ENCODE results near the gene NT5DC1.

The NT5DC1 gene

DNA sequence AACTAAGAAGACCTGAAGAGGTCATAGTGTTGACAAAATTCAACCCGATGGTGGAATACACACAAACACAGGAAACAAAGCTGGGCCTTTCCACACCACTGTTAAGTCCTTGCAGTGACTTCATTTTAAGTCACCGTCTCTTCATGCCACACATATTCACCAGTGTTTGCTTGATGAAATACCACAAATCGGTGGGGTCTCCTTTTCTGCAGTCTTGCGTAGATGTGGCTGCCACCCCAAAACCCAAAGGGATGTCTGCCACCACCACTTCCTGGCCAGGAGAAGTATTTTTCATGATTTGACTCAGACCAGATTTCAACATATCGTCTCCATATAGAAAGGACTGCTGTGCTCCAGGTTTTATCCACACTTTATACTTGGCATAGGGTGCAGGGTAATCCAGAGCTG is 36.3 kb downstream of the NT5DC1 start:
- peak; percentile 36 for DNase-seq (ENCODE audit: low read depth)

DNA sequence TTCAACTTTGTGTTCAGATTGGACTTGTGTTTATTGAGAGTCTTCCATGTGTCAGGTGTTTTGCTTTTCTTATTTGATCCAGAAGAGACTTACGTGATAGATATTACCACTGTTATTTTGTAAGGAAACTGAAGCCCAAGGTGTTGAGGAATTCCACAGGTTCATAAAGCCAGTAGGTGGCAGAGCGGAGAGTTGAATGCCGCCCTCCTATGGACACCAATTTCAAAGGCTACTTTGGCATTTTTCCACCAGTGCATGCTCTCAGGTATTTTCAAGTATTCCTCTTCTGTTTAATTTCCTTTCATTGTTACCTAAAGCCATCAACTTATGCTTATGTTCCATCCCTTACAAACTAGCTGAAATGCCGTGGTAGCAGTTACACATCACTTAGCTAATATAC is 39.3 kb downstream of the NT5DC1 start:
- TF ChIP-seq, protein P1, sequence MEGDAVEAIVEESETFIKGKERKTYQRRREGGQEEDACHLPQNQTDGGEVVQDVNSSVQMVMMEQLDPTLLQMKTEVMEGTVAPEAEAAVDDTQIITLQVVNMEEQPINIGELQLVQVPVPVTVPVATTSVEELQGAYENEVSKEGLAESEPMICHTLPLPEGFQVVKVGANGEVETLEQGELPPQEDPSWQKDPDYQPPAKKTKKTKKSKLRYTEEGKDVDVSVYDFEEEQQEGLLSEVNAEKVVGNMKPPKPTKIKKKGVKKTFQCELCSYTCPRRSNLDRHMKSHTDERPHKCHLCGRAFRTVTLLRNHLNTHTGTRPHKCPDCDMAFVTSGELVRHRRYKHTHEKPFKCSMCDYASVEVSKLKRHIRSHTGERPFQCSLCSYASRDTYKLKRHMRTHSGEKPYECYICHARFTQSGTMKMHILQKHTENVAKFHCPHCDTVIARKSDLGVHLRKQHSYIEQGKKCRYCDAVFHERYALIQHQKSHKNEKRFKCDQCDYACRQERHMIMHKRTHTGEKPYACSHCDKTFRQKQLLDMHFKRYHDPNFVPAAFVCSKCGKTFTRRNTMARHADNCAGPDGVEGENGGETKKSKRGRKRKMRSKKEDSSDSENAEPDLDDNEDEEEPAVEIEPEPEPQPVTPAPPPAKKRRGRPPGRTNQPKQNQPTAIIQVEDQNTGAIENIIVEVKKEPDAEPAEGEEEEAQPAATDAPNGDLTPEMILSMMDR (conservative IDR thresholded peaks at IDR 0.05; ENCODE audit: low read length) = no peak
- DNase-seq (ENCODE audit: low read depth) = no peak
- H3K4me3 ChIP-seq (ENCODE audit: low read length) = no peak overlapping the region

More for the DNA sequence above, 36.3 kb downstream of the NT5DC1 start:
- H3K4me3 ChIP-seq (ENCODE audit: low read length) = no peak overlapping the region
- TF ChIP-seq, protein P1 (conservative IDR thresholded peaks at IDR 0.05; ENCODE audit: low read length) = no peak

DNA sequence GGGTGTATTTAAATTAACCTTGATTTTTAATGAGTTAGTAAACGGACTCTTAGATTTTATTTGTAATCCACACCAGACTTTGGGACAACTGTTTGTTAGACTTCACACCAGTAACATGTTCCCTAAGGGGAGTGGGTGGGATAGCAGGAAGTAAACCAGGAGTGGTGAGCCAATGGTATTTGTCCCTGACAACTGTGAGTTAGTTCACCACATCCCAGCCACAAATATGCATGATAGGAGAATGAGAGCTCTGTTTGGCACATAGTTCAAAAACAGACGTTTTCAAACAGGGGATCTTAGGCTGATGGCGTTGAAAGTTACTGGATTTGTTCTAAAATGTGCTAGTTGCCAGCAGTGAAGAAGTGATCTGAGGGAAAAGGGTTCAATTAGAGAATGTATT is 44.0 kb downstream of the NT5DC1 start:
- no peak overlapping the region for H3K4me3 ChIP-seq (ENCODE audit: low read length)
- TF ChIP-seq, protein P1 (conservative IDR thresholded peaks at IDR 0.05; ENCODE audit: low read length) = no peak
- DNase-seq (ENCODE audit: low read depth) = peak; percentile 86

DNA sequence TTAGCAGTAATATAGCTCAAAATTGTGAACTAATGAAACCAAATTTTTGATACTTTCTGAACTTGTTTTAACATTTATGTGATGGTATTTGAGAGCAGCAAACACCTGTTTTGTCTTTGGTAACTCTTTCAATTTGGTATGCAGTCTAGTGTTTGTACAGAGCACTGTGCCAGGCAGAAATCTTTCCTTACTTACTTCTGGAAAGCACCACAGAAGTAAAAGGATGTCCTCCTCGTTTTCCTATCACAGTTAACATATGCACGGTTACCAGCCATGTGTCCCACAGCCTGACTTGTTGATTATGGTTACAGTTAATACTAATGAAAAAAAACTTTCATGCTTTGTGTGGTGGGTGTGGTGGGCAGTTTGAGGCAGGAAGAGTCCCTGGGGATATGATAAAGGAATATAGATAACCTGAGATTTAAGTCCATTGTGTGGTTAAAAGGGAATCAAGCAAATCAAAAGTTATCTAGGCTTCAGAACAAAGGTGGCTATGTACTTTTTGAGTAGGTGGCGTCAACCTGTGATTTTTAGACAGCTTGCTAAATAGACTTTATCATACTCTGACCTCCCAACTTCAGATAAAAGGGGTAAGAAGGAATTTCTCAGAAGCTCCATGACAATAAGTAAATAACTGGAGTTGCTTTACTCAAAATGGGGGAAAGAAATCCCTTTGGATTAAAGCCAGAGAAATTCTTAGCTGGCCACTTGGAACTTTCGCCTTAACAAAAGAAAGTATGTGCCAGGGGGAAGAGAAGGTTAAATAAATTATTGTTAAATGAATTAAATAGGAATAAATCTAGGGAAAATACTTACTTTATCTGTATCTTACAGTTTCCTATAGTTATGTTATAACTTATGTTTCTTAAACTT is 45.4 kb downstream of the NT5DC1 start:
- no peak for DNase-seq (ENCODE audit: low read depth)
- H3K4me3 ChIP-seq (ENCODE audit: low read length) = no peak overlapping the region
- TF ChIP-seq, protein P1 (conservative IDR thresholded peaks at IDR 0.05; ENCODE audit: low read length) = no peak

DNA sequence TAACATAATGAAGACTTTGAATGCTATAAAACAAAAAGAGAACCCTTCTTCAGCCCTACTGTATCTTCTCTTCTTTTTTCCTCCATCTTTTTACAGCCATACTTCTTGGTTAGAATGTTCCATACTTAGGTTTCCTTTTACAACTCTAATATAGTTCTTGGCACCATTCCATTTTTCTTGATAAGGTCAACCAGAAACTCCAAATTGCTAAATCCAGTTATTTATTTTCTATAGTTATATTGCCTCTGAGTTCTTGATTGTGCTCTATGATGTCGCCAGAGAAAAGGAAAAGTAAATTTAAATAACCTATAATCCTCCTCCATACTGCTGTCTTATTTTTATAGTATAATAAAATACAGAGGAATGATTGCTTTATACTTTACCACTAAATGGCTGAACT is 52.0 kb downstream of the NT5DC1 start:
- DNase-seq (ENCODE audit: low read depth) = no peak
- no peak overlapping the region for H3K4me3 ChIP-seq (ENCODE audit: low read length)
- TF ChIP-seq, protein P1 (conservative IDR thresholded peaks at IDR 0.05; ENCODE audit: low read length) = no peak

DNA sequence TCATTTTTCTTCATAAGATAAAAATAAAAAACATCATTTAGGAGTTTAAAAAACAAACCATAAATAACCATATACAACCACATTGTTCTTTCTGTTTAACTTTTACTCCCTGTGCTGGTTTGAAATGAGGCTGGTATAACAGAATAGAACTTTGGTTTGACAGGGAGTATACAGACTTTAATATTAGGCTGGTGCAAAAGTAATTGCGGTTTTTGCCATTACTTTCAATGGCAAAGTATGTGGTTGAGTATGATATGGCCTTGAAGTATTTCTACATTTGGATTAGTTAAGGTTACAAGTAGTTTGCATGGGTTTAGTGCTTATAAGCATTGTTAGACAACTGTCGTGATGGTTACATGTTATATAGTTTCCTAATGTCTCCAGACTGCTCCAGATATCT is 54.2 kb downstream of the NT5DC1 start:
- no peak for DNase-seq (ENCODE audit: low read depth)
- H3K4me3 ChIP-seq (ENCODE audit: low read length) = no peak overlapping the region
- TF ChIP-seq, protein P1 (conservative IDR thresholded peaks at IDR 0.05; ENCODE audit: low read length) = no peak

Measured in AG10803 (cell line).